ENCODE results near the gene TBX21. TPM values are rescaled to one million over a fixed set of nuclear protein-coding genes. Genes with fewer than 3 reads are reported as not detected.

The TBX21 gene
- total RNA-seq, 3 donors from 2014 or later: 0.72 to 1.2 (median 1.2) TPM

GRCh38 chr17:47700471-47701449 is 32.3 kb upstream of the TBX21 start:
- Histone ChIP-seq H3K4me1 (ENCODE audit: low read depth) (no peaks in the 10 kb centered on the region), H3K9me3 (no peaks in the 10 kb centered on the region), H3K36me3 (ENCODE audit: low read depth) (no peaks in the 10 kb centered on the region), H3K4me3 (no peak overlapping the region)
- intact Hi-C loops (cut with DNase I, micrococcal nuclease): no loop called here
- no peak for TF ChIP-seq CTCF (IDR thresholded peaks at IDR 0.05)
- DNase-seq (peak in 1 of 3 donors; percentile 23), ATAC-seq (no peak)

DNA sequence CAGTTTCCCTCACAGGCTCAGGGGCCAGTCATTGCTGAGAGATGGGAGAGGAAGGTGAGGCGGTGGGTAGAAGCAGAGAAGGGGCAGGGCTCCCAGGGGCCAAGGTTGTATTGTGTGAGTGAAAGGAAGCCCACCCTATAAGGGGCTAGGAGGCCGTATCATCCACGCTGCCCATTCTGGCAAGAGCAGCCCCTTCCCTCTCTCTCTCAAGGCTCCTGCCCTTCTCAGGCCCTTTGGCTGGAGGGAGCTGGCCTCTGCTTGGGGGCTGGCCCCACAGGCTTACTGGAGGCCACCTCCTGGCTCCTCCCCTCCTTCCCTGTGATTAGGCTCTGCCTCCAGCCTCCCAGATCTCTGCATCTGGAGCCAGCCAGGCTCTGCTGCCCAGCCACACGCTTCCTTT is 31.4 kb upstream of the TBX21 start:
- no peaks in the 10 kb centered on the region for H3K36me3 ChIP-seq (ENCODE audit: low read depth)
- intact Hi-C loops (cut with DNase I, micrococcal nuclease): no loop called here
- H3K9me3 ChIP-seq: no peaks in the 10 kb centered on the region
- DNase-seq (peak in 1 of 3 donors; percentile 16), ATAC-seq (no peak)
- no peaks in the 10 kb centered on the region for H3K4me1 ChIP-seq (ENCODE audit: low read depth)
- no peak for TF ChIP-seq CTCF (IDR thresholded peaks at IDR 0.05)
- no peak overlapping the region for H3K4me3 ChIP-seq

- Histone ChIP-seq H3K36me3 (ENCODE audit: low read depth) (no peaks in the 10 kb centered on the region), H3K4me1 (ENCODE audit: low read depth) (no peaks in the 10 kb centered on the region), H3K4me3 (no peak overlapping the region), H3K9me3 (no peaks in the 10 kb centered on the region)
- DNase-seq (no peak), ATAC-seq (no peak)
- TF ChIP-seq CTCF (IDR thresholded peaks at IDR 0.05): no peak
- intact Hi-C loops (cut with DNase I, micrococcal nuclease): no loop called here
These were observed 30.5 kb upstream of the TBX21 start for GRCh38 chr17:47702391-47702995.

- Histone ChIP-seq H3K36me3 (ENCODE audit: low read depth) (no peaks in the 10 kb centered on the region), H3K9me3 (no peaks in the 10 kb centered on the region), H3K4me1 (ENCODE audit: low read depth) (no peaks in the 10 kb centered on the region), H3K4me3 (no peak overlapping the region)
- ATAC-seq: peak; percentile 27
- peak in 2 of 3 donors; percentile 42 to 72 for DNase-seq
- no peak for TF ChIP-seq CTCF (IDR thresholded peaks at IDR 0.05)
- intact Hi-C loops (cut with DNase I, micrococcal nuclease): no loop called here
These were observed 29.8 kb upstream of the TBX21 start for GRCh38 chr17:47703191-47703591.

DNA sequence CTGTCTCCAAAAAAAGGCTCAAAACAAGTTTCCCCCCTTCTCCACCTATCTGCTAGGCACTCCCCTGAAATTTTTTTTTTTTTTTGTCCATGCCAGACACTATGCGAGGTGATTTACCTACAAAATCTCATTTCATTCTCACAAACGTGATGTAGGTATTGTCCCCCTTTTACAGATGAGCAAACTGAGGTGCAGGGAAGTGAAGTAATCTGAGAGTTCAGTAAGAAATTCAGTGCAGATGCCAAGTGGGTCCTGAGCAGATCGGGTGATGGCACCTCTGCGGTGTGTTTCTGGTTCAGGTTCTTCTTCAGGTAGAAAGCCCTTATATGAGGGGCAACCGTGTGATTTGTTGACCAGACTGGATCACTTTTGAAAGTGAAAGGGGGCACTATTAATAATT is 29.4 kb upstream of the TBX21 start:
- no peak for TF ChIP-seq CTCF (IDR thresholded peaks at IDR 0.05)
- Histone ChIP-seq H3K36me3 (ENCODE audit: low read depth) (no peaks in the 10 kb centered on the region), H3K4me1 (ENCODE audit: low read depth) (no peaks in the 10 kb centered on the region), H3K4me3 (no peak overlapping the region), H3K9me3 (no peaks in the 10 kb centered on the region)
- intact Hi-C loops (cut with DNase I, micrococcal nuclease): no loop called here
- ATAC-seq: no peak
- no peak for DNase-seq

Measured in mucosa of descending colon (tissue), 3 donors.